ENCODE data around the gene RBM48.

DNA sequence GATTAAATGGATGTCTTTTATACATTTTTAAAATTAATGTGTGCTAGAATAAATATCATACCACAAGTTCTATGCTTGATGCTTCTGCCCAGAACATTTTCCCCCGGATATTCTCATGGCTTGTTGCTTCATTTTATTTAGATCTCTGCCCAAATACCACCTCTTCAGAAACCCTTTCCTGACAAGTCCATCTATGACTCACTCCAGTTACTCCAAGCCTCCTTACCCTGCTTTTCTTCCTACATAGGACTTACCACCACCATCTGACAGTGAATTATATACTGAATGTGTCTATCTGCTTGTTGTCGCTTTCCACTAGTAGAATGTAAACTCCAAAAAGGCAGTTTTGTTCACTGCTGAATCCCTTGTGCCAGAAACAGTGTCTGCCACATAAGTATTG lies 31.7 kb upstream of the RBM48 start:
- TF ChIP-seq CBX5 (IDR thresholded peaks at IDR 0.05; ENCODE audit: low read depth, low read length) (no peak), POLR2AphosphoS5 (IDR thresholded peaks at IDR 0.05; ENCODE audit: low read depth, low read length) (no peak), YY1 (IDR thresholded peaks at IDR 0.05; ENCODE audit: low read depth, low read length) (no peak)
- TF ChIP-seq, protein P1, sequence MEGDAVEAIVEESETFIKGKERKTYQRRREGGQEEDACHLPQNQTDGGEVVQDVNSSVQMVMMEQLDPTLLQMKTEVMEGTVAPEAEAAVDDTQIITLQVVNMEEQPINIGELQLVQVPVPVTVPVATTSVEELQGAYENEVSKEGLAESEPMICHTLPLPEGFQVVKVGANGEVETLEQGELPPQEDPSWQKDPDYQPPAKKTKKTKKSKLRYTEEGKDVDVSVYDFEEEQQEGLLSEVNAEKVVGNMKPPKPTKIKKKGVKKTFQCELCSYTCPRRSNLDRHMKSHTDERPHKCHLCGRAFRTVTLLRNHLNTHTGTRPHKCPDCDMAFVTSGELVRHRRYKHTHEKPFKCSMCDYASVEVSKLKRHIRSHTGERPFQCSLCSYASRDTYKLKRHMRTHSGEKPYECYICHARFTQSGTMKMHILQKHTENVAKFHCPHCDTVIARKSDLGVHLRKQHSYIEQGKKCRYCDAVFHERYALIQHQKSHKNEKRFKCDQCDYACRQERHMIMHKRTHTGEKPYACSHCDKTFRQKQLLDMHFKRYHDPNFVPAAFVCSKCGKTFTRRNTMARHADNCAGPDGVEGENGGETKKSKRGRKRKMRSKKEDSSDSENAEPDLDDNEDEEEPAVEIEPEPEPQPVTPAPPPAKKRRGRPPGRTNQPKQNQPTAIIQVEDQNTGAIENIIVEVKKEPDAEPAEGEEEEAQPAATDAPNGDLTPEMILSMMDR (IDR thresholded peaks at IDR 0.05; ENCODE audit: control extremely low read depth in 1 of 3, insufficient read depth in 1 of 3, low read depth in 1 of 3, low read length in 3 of 3), result no peak

Measured in H1 (cell line).